Natural killer cell (primary cell): ENCODE measurements around the gene BRMS1L. TPM values are rescaled to one million over a fixed set of nuclear protein-coding genes. Genes with fewer than 3 reads are reported as not detected.

Experiments used
- ATAC-seq, 3 donors: fragments of 150-1000 bp in 2 of 3; fragments of 200-7000 bp in 1 of 3; cut with Tn5 transposase; 1 replicate in 1 of 3; 2 replicates in 2 of 3; pipeline ENCODE4 v1.10.0; 2021; ENCODE audit warnings: mild to moderate bottlenecking in 2 of 3, moderate library complexity in 2 of 3
- DNase-seq, 2 donors: peaks; one replicate each; pipeline versions ENCODE4 v3.0.0 to v3.0.0-alpha.2; 2013 to 2021; ENCODE audit warnings: mixed read lengths in 1 of 2
- H3K27ac ChIP-seq: one replicate; pipeline ENCODE4 v1.5.1; 2013; ENCODE audit warnings: mild to moderate bottlenecking, low read length
- H3K27me3 ChIP-seq: one replicate; pipeline ENCODE4 v1.6.1; 2013; ENCODE audit warnings: low read length; ENCODE audit not compliant: control insufficient read depth, insufficient read depth
- H3K36me3 ChIP-seq: one replicate; pipeline ENCODE4 v1.6.1; 2013; ENCODE audit warnings: low read length; ENCODE audit not compliant: control insufficient read depth, insufficient read depth
- H3K4me1 ChIP-seq: one replicate; pipeline ENCODE4 v1.6.1; 2013; ENCODE audit warnings: low read length; ENCODE audit not compliant: control insufficient read depth, insufficient read depth
- H3K4me3 ChIP-seq: one replicate; pipeline ENCODE4 v1.5.1; 2013; ENCODE audit warnings: low read length
- H3K9me3 ChIP-seq: one replicate; pipeline ENCODE4 v1.6.1; 2013; ENCODE audit warnings: low read length; ENCODE audit not compliant: control insufficient read depth, insufficient read depth
- H3K27ac Mint-ChIP-seq, 2 donors: one replicate each; pipeline ENCODE4 v1.8.0; 2022; ENCODE audit warnings: mild to moderate bottlenecking in 2 of 2, mixed read lengths in 2 of 2, moderate library complexity in 1 of 2
- H3K27me3 Mint-ChIP-seq, 2 donors: one replicate each; pipeline ENCODE4 v1.8.0; 2022; ENCODE audit warnings: low read depth in 2 of 2, mixed read lengths in 2 of 2
- H3K36me3 Mint-ChIP-seq: one replicate; pipeline ENCODE4 v1.8.0; 2022; ENCODE audit warnings: mixed read lengths
- H3K4me1 Mint-ChIP-seq, 2 donors: one replicate each; pipeline ENCODE4 v1.8.0; 2022; ENCODE audit warnings: mixed read lengths in 2 of 2
- H3K4me3 Mint-ChIP-seq: one replicate; pipeline ENCODE4 v1.8.0; 2022; ENCODE audit warnings: mild to moderate bottlenecking, moderate library complexity, mixed read lengths
- H3K9me3 Mint-ChIP-seq, 2 donors: one replicate each; pipeline ENCODE4 v1.8.0; 2022; ENCODE audit warnings: mixed read lengths in 2 of 2
- CTCF ChIP-seq: fragments of 200-600 bp; IDR thresholded peaks from one replicate; pipeline ENCODE4 v1.8.0; 2022; ENCODE audit warnings: antibody characterized with exemption
- WGBS: methylation state at CpG from one replicate; pipeline ENCODE4 v1.1.7; 2013; ENCODE audit warnings: missing lambda C conversion rate; ENCODE audit not compliant: insufficient coverage; 5-methylcytosine and 5-hydroxymethylcytosine counted together
- intact Hi-C: fragments of 100-400 bp; cut with micrococcal nuclease; formaldehyde crosslinking; loops from one replicate; pipeline ENCODE4 v1.14.2; 2022
- total RNA-seq, 4 donors: library from RNA; stranded (reverse); fragments of 120-200 nt in 1 of 4; gene quantifications; one replicate each; pipeline versions ENCODE4 v1.2.3 to v1.2.4, GENCODE V29; 2013 to 2022

Gene BRMS1L
- total RNA-seq, 3 donors from 2014 or later (not counting 1 experiment from before 2014, with no cell fraction given) = 5.1 to 9.4 (median 6.3) TPM

DNA sequence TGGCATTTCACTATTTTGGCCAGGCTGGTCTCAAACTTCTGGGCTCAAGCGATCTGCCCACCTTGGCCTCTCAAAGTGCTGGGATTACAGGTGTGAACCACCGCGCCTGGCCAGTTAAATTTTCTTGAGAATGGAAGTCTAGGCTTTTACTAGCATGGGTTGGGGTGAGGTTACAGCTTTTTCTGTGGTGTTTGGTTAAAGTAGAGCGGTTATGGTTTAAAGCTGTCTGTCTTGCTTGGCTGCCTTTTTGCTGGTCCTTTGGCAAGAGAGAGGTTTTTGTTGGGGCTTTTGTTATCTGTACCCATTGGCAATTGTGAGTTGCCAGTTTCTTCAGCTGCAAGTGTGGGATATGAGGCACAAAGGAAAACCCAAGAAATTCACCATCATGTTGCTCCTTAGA lies 84.1 kb downstream of the BRMS1L start:
- no peak overlapping the region for H3K4me3 Mint-ChIP-seq
- 91% methylated on average over 4 of the region's 4 CpGs for WGBS
- no peak overlapping the region for H3K4me3 ChIP-seq
- H3K4me1 Mint-ChIP-seq = no peaks in the 10 kb centered on the region
- H3K27me3 Mint-ChIP-seq = peaks cover 8 to 9% of the 10 kb centered on the region in 2 donors
- H3K36me3 Mint-ChIP-seq = no peaks in the 10 kb centered on the region
- TF ChIP-seq CTCF = no peak
- no peak overlapping the region for H3K27ac ChIP-seq
- ATAC-seq (no peak), DNase-seq (no peak)
- intact Hi-C loops = no loop called here
- no peak overlapping the region for H3K27ac Mint-ChIP-seq
- H3K4me1 ChIP-seq = no peaks in the 10 kb centered on the region
- no peaks in the 10 kb centered on the region for H3K9me3 ChIP-seq
- H3K9me3 Mint-ChIP-seq = no peaks in the 10 kb centered on the region
- H3K36me3 ChIP-seq = no peaks in the 10 kb centered on the region
- no peaks in the 10 kb centered on the region for H3K27me3 ChIP-seq

DNA sequence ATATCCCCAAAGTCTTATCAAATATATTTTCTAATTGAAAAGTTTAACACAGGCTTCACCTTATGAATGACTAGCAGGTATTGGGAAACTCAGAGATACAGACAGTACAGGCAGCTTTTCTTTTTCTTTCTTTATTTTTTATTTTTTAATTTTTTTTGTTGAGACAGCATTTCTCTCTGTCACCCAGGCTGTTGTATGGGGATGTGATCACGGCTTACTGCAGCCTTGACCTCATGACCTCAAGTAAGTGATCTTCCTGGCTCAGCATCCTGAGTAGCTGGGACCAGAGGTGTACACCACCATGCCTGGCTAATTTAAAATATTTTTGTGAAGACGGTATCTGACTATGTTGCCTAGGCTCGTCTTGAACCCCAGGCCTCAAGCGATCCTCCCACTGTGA lies 85.0 kb downstream of the BRMS1L start:
- no peak for TF ChIP-seq CTCF
- no peaks in the 10 kb centered on the region for H3K9me3 ChIP-seq
- no peak overlapping the region for H3K4me3 ChIP-seq
- no peak overlapping the region for H3K4me3 Mint-ChIP-seq
- H3K27ac ChIP-seq = no peak overlapping the region
- H3K4me1 Mint-ChIP-seq = no peaks in the 10 kb centered on the region
- H3K27ac Mint-ChIP-seq = no peak overlapping the region
- intact Hi-C loops = no loop called here
- H3K9me3 Mint-ChIP-seq = peaks cover 0 to 3% of the 10 kb centered on the region in 2 donors
- no peaks in the 10 kb centered on the region for H3K36me3 Mint-ChIP-seq
- H3K27me3 ChIP-seq = no peaks in the 10 kb centered on the region
- H3K27me3 Mint-ChIP-seq = peaks cover 8 to 13% of the 10 kb centered on the region in 2 donors
- no peaks in the 10 kb centered on the region for H3K4me1 ChIP-seq
- H3K36me3 ChIP-seq = no peaks in the 10 kb centered on the region
- no peak for ATAC-seq
- 88% methylated on average over 4 of the region's 4 CpGs for WGBS
- DNase-seq = no peak

- H3K27ac Mint-ChIP-seq = no peak overlapping the region
- peaks cover 0 to 3% of the 10 kb centered on the region in 2 donors for H3K9me3 Mint-ChIP-seq
- no peak for TF ChIP-seq CTCF
- 71% methylated on average over 4 of the region's 4 CpGs for WGBS
- Histone ChIP-seq H3K27me3 (peaks cover 2% of the 10 kb centered on the region), H3K36me3 (no peaks in the 10 kb centered on the region), H3K9me3 (no peaks in the 10 kb centered on the region), H3K4me1 (no peaks in the 10 kb centered on the region), H3K27ac (no peak overlapping the region), H3K4me3 (no peak overlapping the region)
- intact Hi-C loops = no loop called here
- H3K36me3 Mint-ChIP-seq = no peaks in the 10 kb centered on the region
- no peak overlapping the region for H3K4me3 Mint-ChIP-seq
- no peak for DNase-seq
- H3K4me1 Mint-ChIP-seq = no peaks in the 10 kb centered on the region
- H3K27me3 Mint-ChIP-seq = peaks cover 8 to 12% of the 10 kb centered on the region in 2 donors
- no peak for ATAC-seq
Observed at GRCh38 chr14:35915185-35915584, 89.0 kb downstream of the BRMS1L start.

- Mint-ChIP-seq H3K36me3 (no peaks in the 10 kb centered on the region), H3K9me3 (peaks cover 0 to 3% of the 10 kb centered on the region in 2 donors), H3K27ac (no peak overlapping the region), H3K4me3 (no peak overlapping the region), H3K4me1 (no peaks in the 10 kb centered on the region), H3K27me3 (peaks cover 8 to 12% of the 10 kb centered on the region in 2 donors)
- intact Hi-C loops = no loop called here
- Histone ChIP-seq H3K4me3 (no peak overlapping the region), H3K36me3 (no peaks in the 10 kb centered on the region), H3K9me3 (no peaks in the 10 kb centered on the region), H3K4me1 (no peaks in the 10 kb centered on the region), H3K27ac (no peak overlapping the region), H3K27me3 (peaks cover 2% of the 10 kb centered on the region)
- ATAC-seq (no peak), DNase-seq (no peak)
- no peak for TF ChIP-seq CTCF
- no CpG with 5 or more reads among the region's 1 CpG for WGBS
Observed at GRCh38 chr14:35915775-35916174, 89.6 kb downstream of the BRMS1L start.
